ENCODE data around the gene ZBTB7C. TPM values are rescaled to one million over a fixed set of nuclear protein-coding genes. Genes with fewer than 3 reads are reported as not detected.

ZBTB7C gene
- total RNA-seq, 1 donor from 2014 or later, result under 0.01 TPM

GRCh38 chr18:48188609-48189008 is 220.6 kb downstream of the ZBTB7C start:
- DNase-seq (ENCODE audit: low read depth) (no peak), FAIRE-seq (no peak)
- no peak overlapping the region for H3K4me3 ChIP-seq (ENCODE audit: low read depth, low read length)
- peaks cover 14% of the 10 kb centered on the region for H3K27me3 ChIP-seq (ENCODE audit: control insufficient read depth, insufficient read depth, low read length)
- no peaks in the 10 kb centered on the region for H3K36me3 ChIP-seq (ENCODE audit: control insufficient read depth, insufficient read depth, low read length)
- TF ChIP-seq, protein P1, sequence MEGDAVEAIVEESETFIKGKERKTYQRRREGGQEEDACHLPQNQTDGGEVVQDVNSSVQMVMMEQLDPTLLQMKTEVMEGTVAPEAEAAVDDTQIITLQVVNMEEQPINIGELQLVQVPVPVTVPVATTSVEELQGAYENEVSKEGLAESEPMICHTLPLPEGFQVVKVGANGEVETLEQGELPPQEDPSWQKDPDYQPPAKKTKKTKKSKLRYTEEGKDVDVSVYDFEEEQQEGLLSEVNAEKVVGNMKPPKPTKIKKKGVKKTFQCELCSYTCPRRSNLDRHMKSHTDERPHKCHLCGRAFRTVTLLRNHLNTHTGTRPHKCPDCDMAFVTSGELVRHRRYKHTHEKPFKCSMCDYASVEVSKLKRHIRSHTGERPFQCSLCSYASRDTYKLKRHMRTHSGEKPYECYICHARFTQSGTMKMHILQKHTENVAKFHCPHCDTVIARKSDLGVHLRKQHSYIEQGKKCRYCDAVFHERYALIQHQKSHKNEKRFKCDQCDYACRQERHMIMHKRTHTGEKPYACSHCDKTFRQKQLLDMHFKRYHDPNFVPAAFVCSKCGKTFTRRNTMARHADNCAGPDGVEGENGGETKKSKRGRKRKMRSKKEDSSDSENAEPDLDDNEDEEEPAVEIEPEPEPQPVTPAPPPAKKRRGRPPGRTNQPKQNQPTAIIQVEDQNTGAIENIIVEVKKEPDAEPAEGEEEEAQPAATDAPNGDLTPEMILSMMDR (IDR thresholded peaks at IDR 0.05; ENCODE audit: insufficient read depth, low read length, severe bottlenecking), result no peak

DNA sequence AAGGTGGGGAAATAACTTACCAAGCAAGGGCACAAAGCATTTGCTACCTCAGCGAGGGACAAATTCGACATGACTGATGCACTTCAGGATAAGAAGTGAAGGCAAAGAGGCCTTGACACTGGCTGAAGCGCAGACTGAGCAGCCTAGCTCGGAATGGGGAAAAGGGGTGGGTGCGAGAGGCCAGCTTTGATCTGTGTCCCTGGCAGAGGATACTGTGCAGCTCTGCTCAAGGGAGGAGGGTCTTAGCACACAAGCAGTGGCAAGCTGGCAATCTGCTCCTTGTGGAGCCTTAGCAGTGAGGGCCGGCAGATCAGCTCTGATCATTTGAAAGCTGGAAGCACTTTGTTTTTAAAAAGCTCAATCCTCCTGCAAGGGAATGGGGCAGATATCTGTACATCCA is 222.3 kb downstream of the ZBTB7C start:
- Histone ChIP-seq H3K4me3 (ENCODE audit: low read depth, low read length) (no peak overlapping the region), H3K27me3 (ENCODE audit: control insufficient read depth, insufficient read depth, low read length) (peaks cover 14% of the 10 kb centered on the region), H3K36me3 (ENCODE audit: control insufficient read depth, insufficient read depth, low read length) (no peaks in the 10 kb centered on the region)
- TF ChIP-seq, protein P1 (IDR thresholded peaks at IDR 0.05; ENCODE audit: insufficient read depth, low read length, severe bottlenecking), result no peak
- DNase-seq (ENCODE audit: low read depth) (no peak), FAIRE-seq (no peak)

- peaks cover 14% of the 10 kb centered on the region for H3K27me3 ChIP-seq (ENCODE audit: control insufficient read depth, insufficient read depth, low read length)
- H3K36me3 ChIP-seq (ENCODE audit: control insufficient read depth, insufficient read depth, low read length), result no peaks in the 10 kb centered on the region
- peak; percentile 70 for FAIRE-seq
- no peak overlapping the region for H3K4me3 ChIP-seq (ENCODE audit: low read depth, low read length)
- TF ChIP-seq, protein P1 (IDR thresholded peaks at IDR 0.05; ENCODE audit: insufficient read depth, low read length, severe bottlenecking), result no peak
- peak; percentile 78 for DNase-seq (ENCODE audit: low read depth)
Measured at GRCh38 chr18:48186131-48186766, 222.9 kb downstream of the ZBTB7C start.

GRCh38 chr18:48184118-48184517 is 225.1 kb downstream of the ZBTB7C start:
- Histone ChIP-seq H3K4me3 (ENCODE audit: low read depth, low read length) (no peak overlapping the region), H3K27me3 (ENCODE audit: control insufficient read depth, insufficient read depth, low read length) (peaks cover 12% of the 10 kb centered on the region), H3K36me3 (ENCODE audit: control insufficient read depth, insufficient read depth, low read length) (no peaks in the 10 kb centered on the region)
- DNase-seq (ENCODE audit: low read depth), result no peak
- FAIRE-seq, result no peak
- TF ChIP-seq, protein P1 (IDR thresholded peaks at IDR 0.05; ENCODE audit: insufficient read depth, low read length, severe bottlenecking), result no peak

- TF ChIP-seq, protein P1 (IDR thresholded peaks at IDR 0.05; ENCODE audit: insufficient read depth, low read length, severe bottlenecking), result no peak
- no peaks in the 10 kb centered on the region for H3K36me3 ChIP-seq (ENCODE audit: control insufficient read depth, insufficient read depth, low read length)
- no peak overlapping the region for H3K4me3 ChIP-seq (ENCODE audit: low read depth, low read length)
- no peak for DNase-seq (ENCODE audit: low read depth)
- no peak for FAIRE-seq
- H3K27me3 ChIP-seq (ENCODE audit: control insufficient read depth, insufficient read depth, low read length), result peaks cover 12% of the 10 kb centered on the region
Measured at GRCh38 chr18:48183613-48184012, 225.6 kb downstream of the ZBTB7C start.

GRCh38 chr18:48182779-48183178 is 226.4 kb downstream of the ZBTB7C start:
- TF ChIP-seq, protein P1 (IDR thresholded peaks at IDR 0.05; ENCODE audit: insufficient read depth, low read length, severe bottlenecking), result no peak
- H3K36me3 ChIP-seq (ENCODE audit: control insufficient read depth, insufficient read depth, low read length), result no peaks in the 10 kb centered on the region
- no peak overlapping the region for H3K4me3 ChIP-seq (ENCODE audit: low read depth, low read length)
- no peak for FAIRE-seq
- DNase-seq (ENCODE audit: low read depth), result no peak
- H3K27me3 ChIP-seq (ENCODE audit: control insufficient read depth, insufficient read depth, low read length), result peaks cover 12% of the 10 kb centered on the region

Data from bronchial epithelial cell (primary cell).